Left hindlimb (tissue), 1 donor: Measurements from ENCODE around the gene ZFAND3.

Source experiments
- DNase-seq: peaks from one replicate; pipeline ENCODE4 v3.0.0-alpha.2; 2018

Gene ZFAND3

GRCh38 chr6:38193481-38194281, 374.2 kb downstream of the ZFAND3 start:
- no peak for DNase-seq

- DNase-seq: no peak
Measured at GRCh38 chr6:38194282-38194572, 374.7 kb downstream of the ZFAND3 start.

- no peak for DNase-seq
Measured at GRCh38 chr6:38194589-38194988, 375.1 kb downstream of the ZFAND3 start.

GRCh38 chr6:38195113-38195635, 375.6 kb downstream of the ZFAND3 start:
- DNase-seq: no peak

GRCh38 chr6:38198219-38198618, 378.7 kb downstream of the ZFAND3 start:
- no peak for DNase-seq
